GM18526 (cell line): ENCODE measurements around the gene MEAF6.

Source experiments
- POLR2A ChIP-seq: IDR thresholded peaks from 3 replicates; pipeline ENCODE4 v1.6.1; 2011; ENCODE audit not compliant: insufficient read length; ENCODE audit errors: extremely low read depth

MEAF6 gene

DNA sequence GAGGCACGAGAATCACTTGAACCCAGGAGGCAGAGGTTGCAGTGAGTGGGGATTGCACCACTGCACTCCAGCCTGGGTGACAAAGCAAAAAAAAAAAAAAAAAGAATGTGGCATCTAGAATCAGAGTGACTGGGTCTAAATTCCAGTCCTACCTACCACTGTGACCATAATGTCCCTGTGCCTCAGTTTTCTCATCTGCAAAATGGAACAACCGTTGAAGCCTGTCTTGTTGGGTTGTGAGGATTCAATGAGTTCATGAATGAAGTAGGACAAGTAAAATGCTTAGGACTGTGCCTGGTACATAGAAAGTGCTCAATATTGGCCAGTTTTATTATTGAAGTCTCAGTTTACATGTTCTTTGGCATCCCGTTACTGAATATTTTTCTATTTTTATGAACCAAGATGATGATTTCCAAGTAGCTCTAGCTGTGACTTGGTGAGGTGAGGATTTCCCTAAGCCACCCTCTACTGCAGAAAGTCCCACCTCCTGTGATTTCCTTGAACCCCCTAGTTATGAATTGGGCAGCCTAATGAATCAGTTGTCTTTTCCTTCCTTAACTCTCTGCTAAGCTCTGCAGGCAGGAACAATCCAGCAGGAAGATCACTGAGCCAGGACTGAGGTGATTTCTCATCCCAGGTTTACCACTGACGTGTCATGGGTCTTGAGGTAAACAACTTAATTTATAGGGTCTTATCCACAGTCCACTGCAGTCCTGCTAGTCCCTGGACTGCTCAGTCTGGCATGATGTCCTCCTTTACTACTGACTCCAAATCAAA lies 18.9 kb upstream of the MEAF6 start:
- TF ChIP-seq POLR2A: no peak

DNA sequence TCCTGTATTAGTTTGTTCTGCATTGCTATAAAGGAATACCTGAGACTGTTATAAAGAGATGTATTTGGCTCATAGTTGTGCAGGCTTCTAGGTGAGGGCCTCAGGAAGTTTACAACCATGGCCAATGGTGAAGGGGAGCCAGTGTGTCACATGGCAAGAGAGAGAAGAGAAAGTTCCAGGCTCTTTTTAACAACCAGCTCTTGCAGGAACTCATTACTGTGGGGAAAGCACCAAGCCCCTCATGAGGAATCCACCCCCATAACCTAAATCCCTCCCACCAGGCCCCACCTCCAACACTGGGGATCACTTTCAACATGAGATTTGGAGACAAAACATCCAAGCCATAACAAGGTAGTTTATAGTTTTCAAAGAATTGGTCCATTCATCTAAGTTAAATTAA lies 5.0 kb upstream of the MEAF6 start:
- no peak for TF ChIP-seq POLR2A

DNA sequence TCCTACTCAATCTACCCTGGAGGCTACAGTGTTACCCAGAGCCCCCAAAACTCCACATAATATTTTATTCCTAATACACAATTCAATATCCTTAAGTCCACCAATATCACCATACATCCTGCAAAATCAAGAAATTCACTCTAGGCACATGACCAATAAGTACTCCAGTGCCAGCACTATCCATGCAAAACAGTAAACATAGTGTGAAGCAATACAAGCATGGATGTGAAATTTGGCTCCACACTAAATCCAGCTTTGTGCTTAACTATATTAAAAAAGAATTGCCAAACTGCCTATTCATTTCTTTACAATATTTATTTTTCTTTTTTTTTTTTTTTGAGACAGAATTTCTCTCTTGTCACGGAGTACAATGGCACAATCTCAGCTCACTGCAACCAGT lies 3.0 kb upstream of the MEAF6 start:
- no peak for TF ChIP-seq POLR2A

DNA sequence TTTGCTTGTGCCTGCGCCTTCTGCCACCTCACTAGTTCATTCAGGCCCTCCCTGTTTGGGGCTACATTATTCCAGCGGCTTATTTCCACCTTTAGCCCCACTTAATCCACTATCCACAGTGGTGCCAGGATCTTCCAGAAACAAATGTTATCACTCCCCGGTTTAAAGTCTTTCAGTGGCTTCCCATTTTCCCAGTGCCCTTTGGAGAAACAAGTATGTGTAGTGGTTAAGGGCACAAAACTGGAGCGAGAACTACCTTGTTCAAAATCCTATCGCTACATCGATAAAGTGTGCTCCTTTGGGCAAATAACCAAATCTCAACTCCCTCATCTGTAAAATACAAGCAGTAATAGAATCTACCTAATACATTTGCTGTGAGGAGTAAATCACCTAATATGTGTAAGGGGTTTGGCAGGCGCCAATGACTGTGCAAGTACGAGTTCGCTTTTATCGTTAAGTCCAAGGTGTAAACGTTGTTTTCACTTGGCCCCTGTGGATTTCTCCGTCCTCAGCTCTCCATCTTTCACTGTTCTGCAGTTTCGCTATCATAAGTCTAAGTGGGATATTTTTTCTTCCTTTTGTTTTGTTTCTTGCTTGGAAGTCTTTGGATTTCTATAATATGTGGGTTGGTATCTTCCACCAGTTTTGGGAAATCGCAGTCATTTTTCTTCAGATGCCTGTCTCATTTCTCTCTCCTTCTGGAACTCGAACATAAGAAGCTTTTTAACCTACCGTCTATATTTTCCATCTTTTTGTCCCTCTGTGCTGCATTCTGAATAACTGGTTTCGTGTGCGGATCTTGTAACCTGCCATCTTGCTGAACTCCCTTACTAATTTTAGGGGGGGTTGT lies 844 bp upstream of the MEAF6 start:
- no peak for TF ChIP-seq POLR2A

DNA sequence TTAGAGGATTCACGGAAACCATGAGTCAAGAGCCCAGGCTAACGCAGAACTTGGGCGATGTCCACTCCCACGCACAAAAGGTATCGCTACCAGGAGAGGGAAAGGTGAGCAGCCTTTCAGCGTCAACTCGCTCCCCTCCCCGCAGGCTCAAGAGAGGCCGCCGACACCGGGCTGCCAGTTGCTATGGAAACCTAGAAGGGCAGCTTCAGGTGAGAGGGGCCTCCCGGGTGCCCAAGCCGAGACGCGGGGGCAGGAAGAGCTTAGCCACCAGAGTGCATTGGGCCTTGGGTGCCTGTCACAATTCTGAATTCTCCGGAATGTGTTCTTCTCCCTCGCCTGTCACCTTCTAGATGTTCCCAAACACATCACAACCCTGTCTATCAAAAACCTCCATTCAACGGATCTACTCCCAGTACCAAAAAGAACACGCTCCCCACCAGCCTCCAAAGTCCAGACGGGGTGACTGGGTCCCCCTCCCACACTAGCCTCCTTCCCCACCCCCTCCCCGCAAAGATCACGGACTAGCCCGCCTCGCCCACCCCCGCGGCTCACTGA lies 694 bp downstream of the MEAF6 start:
- TF ChIP-seq POLR2A: no peak

DNA sequence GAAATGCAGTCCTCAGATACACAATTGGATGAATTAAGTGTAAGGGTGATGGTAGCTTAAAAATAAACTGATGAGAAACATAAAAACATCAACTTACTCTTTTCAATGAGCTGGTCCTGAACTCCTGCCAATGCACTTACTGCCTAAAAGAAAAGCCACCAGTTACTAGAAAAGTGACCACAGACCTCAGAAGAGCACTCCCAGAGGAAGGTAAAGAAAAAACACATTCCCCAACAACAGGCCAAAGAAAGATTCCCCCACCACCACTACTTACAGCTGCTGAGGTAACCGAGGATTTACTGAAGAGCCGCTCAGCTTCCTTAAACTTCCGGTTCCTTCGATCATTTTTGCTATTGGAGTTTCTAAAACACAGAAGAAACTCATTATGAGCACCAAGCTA lies 5.4 kb downstream of the MEAF6 start:
- no peak for TF ChIP-seq POLR2A

DNA sequence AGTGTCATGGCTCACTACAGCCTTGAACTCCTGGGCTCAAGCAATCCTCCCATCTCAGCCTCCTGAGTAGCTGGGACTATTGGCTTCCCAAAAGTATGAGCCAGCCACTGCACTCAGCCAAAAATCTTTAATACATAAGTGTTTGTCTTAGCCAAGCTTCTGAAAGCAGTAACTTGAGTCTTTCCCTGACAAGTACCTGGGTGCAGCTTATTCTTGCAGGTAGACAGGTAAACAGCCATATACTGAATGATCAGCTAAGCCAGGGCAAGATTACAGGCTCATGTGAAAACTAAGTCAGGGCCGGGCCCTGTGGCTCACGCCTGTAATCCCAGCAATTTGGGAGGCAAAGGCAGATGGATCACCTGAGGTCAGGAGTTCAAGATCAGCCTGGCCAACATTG lies 7.8 kb downstream of the MEAF6 start:
- no peak for TF ChIP-seq POLR2A

DNA sequence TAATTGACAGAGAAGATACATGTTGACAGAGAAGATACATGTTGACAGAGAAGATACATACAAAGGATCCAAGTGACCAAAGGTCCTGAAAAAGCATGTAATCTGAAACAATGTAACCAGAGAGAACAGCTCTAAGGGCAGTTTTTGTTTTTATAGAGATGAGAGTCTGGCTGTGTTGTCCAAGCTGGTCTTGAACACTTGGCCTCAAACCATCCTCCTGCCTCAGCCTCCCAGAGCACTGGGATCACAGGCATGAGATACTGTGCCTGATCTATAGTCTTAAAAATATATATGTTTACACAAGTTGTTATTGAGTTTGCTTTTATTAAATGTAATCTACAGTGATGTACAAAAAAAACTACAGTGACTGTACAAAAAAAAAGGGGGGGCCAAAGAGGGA lies 12.5 kb downstream of the MEAF6 start:
- no peak for TF ChIP-seq POLR2A

DNA sequence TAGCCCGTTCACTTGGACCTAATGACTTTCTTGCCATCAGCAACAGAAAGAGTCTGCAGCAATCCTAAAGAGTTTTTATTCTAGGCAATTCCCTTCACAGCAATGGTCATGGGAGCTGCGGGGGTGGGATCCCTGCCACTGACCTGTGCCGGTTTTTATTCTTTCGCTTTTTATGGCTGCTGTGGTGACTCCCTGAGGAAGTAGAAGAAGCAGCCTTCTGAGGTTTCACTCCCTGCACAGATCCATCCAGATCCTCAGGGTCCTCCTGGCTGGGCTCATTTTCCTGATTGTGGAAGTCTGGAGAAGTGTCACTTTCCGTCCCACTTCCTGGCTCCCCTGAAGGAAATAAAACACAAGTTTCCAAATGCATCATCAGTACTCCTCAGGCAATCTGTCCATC lies 12.9 kb downstream of the MEAF6 start:
- no peak for TF ChIP-seq POLR2A

DNA sequence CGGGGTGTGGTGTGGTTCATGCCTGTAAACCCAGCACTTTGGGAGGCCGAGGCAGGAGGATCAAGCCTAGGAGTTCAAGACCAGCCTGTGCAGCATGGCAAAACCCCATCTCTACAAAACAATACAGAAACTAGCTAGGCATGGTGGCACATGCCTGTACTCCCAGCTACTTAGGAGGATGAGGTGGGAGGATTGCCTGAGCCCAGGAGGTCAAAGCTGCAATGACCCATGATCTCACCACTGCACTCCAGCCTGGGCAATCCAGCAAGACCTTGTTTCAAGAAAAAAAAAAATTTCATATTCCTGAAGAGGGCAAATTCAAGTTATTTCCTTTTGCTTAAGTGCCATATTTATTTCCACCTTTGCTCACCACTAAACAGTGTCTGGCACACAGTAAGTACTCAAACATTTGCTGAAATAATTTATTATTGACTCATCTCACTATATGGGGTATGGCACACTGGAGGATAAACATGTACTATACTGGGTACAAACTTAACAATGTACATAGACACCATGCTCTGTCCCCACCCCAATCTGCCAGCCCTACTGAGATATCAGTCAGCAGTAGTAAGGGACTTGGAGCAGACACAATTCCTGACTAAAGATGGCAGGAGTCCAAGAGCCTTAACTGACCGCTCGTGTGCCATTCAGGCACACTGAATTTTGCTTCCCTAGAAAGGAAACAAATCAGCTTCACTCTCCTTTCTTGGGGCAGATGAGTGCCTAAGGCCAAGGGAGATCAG lies 15.5 kb downstream of the MEAF6 start:
- no peak for TF ChIP-seq POLR2A

DNA sequence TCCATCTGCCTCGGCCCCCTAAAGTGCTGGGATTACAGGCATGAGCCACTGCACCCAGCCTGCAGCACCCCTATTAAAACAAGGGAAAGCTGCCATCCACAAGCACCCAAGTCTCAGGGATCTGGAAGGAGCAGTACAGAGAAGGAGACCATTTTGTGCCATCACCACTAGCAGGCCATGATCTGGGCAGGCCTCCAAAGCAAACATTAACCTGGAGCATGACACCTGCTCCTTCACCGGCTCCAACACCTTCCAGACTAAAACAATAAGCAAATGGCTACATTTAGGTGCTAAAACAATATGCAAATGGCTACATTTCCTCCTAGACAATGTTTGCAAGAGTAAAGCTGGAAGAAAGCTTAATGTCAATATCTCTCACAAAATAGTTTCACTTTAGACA lies 16.7 kb downstream of the MEAF6 start:
- TF ChIP-seq POLR2A: no peak

DNA sequence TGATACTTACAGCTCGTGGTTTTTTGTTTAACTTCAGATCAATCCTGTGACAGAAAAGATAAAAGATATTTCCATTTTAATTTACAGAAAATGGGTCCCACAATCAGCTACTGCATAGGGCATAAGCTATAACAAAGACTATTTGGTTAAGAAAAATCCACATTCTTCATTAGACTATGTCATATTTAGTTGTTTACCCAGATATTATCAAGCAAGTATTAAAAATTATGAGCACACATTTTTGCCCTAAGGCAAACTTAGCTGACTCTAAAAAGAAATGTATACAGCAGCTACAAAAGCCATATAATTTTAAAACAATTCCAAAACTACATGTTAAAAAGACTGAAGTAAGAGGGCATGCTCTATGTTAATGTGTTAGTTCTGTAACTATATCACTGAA lies 18.7 kb downstream of the MEAF6 start:
- TF ChIP-seq POLR2A: no peak

DNA sequence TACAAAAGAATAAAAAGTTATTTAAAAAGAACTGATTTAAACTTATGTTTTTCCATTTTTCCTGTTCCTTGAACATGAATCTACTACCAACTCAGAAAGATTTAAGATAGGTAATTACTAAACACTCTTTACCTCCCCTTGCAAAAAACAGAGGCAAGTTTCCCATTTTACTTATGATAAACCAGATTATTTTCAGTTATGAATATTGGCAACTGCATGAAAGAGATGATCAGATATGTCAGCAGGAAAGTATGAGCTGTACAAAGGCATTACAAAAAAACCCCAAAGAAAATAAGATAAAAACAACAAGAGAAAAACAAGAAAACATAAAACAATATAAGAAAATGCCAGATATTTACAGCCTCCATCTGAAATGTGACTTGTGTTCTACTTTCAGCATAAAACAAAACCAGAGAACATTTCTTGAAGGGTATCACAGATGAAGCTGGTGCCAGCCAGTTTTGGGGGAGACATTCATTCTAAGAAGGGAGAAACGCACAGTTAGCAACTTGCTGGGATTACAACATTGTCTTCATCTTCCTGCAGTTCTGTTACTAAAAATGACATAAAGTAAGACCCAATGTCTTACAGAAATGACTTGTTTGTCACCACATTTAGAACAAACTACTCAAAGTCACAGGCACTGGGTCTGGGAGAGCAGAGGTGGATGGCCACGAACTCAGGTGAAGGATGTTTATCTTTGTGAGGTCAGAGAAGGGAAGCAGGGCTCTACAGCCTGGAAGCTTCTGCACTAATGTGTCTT lies 21.0 kb downstream of the MEAF6 start:
- TF ChIP-seq POLR2A: no peak

DNA sequence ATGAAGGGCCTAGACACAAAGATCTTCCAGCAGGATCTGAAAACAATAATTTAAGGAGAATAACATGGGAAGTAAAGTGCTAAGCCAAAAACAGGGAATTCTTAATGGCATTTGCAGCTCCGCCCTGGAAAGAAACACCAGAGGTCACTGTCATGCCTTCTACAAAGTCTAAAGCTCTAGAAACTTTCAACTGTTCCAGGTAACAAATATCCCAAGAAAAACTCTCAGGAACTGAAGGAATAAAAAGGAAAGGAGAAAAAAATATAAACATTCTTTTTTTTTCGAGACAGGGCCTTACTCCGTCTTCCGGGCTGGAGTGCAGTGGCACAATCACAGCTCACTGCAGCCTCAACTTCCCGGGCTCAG lies 27.0 kb downstream of the MEAF6 start:
- no peak for TF ChIP-seq POLR2A
